Esophagus squamous epithelium (tissue), 5 donors: ENCODE data around the gene PTDSS2. TPM values are rescaled to one million over a fixed set of nuclear protein-coding genes. Genes with fewer than 3 reads are reported as not detected.

Experiments
- DNase-seq: peaks from one replicate; lab custom pipeline; 2025; lab: John Stamatoyannopoulos, UW
- H3K27ac ChIP-seq, 4 donors: fragments of 200-600 bp; sonication (generic); one replicate each; pipeline ENCODE4 v1.5.1; 2016 to 2019; ENCODE audit warnings: mild to moderate bottlenecking in 1 of 4
- H3K27me3 ChIP-seq, 4 donors: fragments of 200-600 bp; sonication (generic); 1 replicate in 3 of 4; 2 replicates in 1 of 4; pipeline versions ENCODE4 v1.5.1 to v1.6.0; 2017 to 2021; ENCODE audit warnings: antibody characterized with exemption in 1 of 4
- H3K36me3 ChIP-seq, 3 donors: fragments of 200-600 bp; sonication (generic); one replicate each; pipeline ENCODE4 v1.5.1; 2016 to 2019
- H3K4me1 ChIP-seq, 3 donors: fragments of 200-600 bp; sonication (generic); one replicate each; pipeline ENCODE4 v1.5.1; 2017 to 2019
- H3K4me3 ChIP-seq, 4 donors: fragments of 200-600 bp; sonication (generic); 1 replicate in 3 of 4; 2 replicates in 1 of 4; pipeline ENCODE4 v1.5.1; 2016 to 2019; ENCODE audit warnings: mild to moderate bottlenecking in 2 of 4, moderate library complexity in 1 of 4
- H3K9me3 ChIP-seq, 3 donors: fragments of 200-600 bp; sonication (generic); one replicate each; pipeline ENCODE4 v1.5.1; 2016 to 2019
- CTCF ChIP-seq, 6 experiments: fragments of 450-650 bp in 4 of 6; fragments of 200-600 bp in 2 of 6; sonication (generic) in 2 of 6; IDR thresholded peaks; one replicate each; pipeline ENCODE4 v1.5.1; 2016 to 2019; ENCODE audit warnings: antibody characterized with exemption in 6 of 6, mild to moderate bottlenecking in 4 of 6, moderate library complexity in 4 of 6
- POLR2A ChIP-seq, 4 donors: fragments of 450-650 bp; IDR thresholded peaks; one replicate each; pipeline ENCODE4 v1.6.1; 2017; ENCODE audit warnings: antibody characterized with exemption in 4 of 4, mild to moderate bottlenecking in 4 of 4, moderate library complexity in 3 of 4
- WGBS, 2 donors: methylation state at CpG; one replicate each; pipeline ENCODE4 v1.1.5; 2018; 5-methylcytosine and 5-hydroxymethylcytosine counted together
- intact Hi-C: fragments of 100-400 bp; cut with DNase I; formaldehyde crosslinking; loops from one replicate; pipeline ENCODE4 v1.15.0; 2022
- total RNA-seq, 4 donors: library from RNA; depleted of rRNA; stranded (reverse); fragments of >200 nt; gene quantifications; one replicate each; pipeline ENCODE4 v1.1.0, GENCODE V29; 2016
- donor health status: DM: yes; HTN: yes; CAD: no.

The PTDSS2 gene
- total RNA-seq, 4 donors from 2014 or later: 15.8 to 34.3 (median 22.8) TPM

- H3K4me1 ChIP-seq: peaks cover 21 to 43% (median 26%) of the 10 kb centered on the region in 3 donors
- intact Hi-C loops: no loop called here
- WGBS, 2 donors: 89 to 90% methylated on average over 11 of the region's 19 CpGs
- no peak overlapping the region for H3K27ac ChIP-seq
- no peak overlapping the region for H3K4me3 ChIP-seq
- DNase-seq: no peak
- TF ChIP-seq POLR2A (IDR thresholded peaks at IDR 0.05): no peak
- no peak for TF ChIP-seq CTCF (IDR thresholded peaks at IDR 0.05)
- H3K9me3 ChIP-seq: no peaks in the 10 kb centered on the region
- H3K27me3 ChIP-seq: no peaks in the 10 kb centered on the region
- H3K36me3 ChIP-seq: peaks cover 0 to 49% (median 0%) of the 10 kb centered on the region in 3 donors
Measured at GRCh38 chr11:452916-453527, 2.9 kb downstream of the PTDSS2 start.

- no peak for DNase-seq
- intact Hi-C loops: no loop called here
- Histone ChIP-seq H3K27me3 (no peaks in the 10 kb centered on the region), H3K4me1 (peaks cover 21 to 39% (median 24%) of the 10 kb centered on the region in 3 donors), H3K9me3 (no peaks in the 10 kb centered on the region), H3K36me3 (peaks cover 0 to 49% (median 0%) of the 10 kb centered on the region in 3 donors), H3K4me3 (no peak overlapping the region), H3K27ac (no peak overlapping the region)
- TF ChIP-seq POLR2A (IDR thresholded peaks at IDR 0.05) (no peak), CTCF (IDR thresholded peaks at IDR 0.05) (no peak)
- 96 to 100% methylated on average over 1 to 5 of the region's 13 CpGs for WGBS, 2 donors
Measured at GRCh38 chr11:453564-453963, 3.5 kb downstream of the PTDSS2 start.

GRCh38 chr11:454043-454442 lies 4.0 kb downstream of the PTDSS2 start:
- intact Hi-C loops: no loop called here
- no peaks in the 10 kb centered on the region for H3K9me3 ChIP-seq
- H3K4me3 ChIP-seq: no peak overlapping the region
- TF ChIP-seq CTCF (IDR thresholded peaks at IDR 0.05) (no peak), POLR2A (IDR thresholded peaks at IDR 0.05) (no peak)
- H3K36me3 ChIP-seq: peaks cover 0 to 49% (median 0%) of the 10 kb centered on the region in 3 donors
- H3K27ac ChIP-seq: no peak overlapping the region
- DNase-seq: no peak
- no peaks in the 10 kb centered on the region for H3K27me3 ChIP-seq
- WGBS, 2 donors: 84 to 92% methylated on average over 8 to 9 of the region's 9 CpGs
- H3K4me1 ChIP-seq: peaks cover 19 to 35% (median 21%) of the 10 kb centered on the region in 3 donors

- 61 to 64% methylated on average over 9 to 10 of the region's 14 CpGs for WGBS, 2 donors
- H3K4me1 ChIP-seq: peaks cover 12 to 25% (median 13%) of the 10 kb centered on the region in 3 donors
- no peak for TF ChIP-seq POLR2A (IDR thresholded peaks at IDR 0.05)
- no peak for TF ChIP-seq CTCF (IDR thresholded peaks at IDR 0.05)
- no peak for DNase-seq
- H3K27me3 ChIP-seq: no peaks in the 10 kb centered on the region
- no peaks in the 10 kb centered on the region for H3K9me3 ChIP-seq
- intact Hi-C loops: loop anchor here (5.0 kb wide), 1 partner anchor 67 kb away; no protein-coding TSS in a partner anchor
- no peak overlapping the region for H3K4me3 ChIP-seq
- H3K36me3 ChIP-seq: peaks cover 0 to 56% (median 0%) of the 10 kb centered on the region in 3 donors
- no peak overlapping the region for H3K27ac ChIP-seq
Measured at GRCh38 chr11:454801-455565, 4.9 kb downstream of the PTDSS2 start.
